SK-N-SH treated with all-trans-retinoic acid at 6 μM for 48 hours (cell line): ENCODE results near the gene NTNG1.

Experiments used
- ATAC-seq: fragments of 200-7000 bp; cut with Tn5 transposase; 3 replicates; pipeline ENCODE4 v1.9.1; 2020; ENCODE audit warnings: mild to moderate bottlenecking, moderate library complexity
- ARNTL ChIP-seq: fragments of 450-650 bp; formaldehyde crosslinking; IDR thresholded peaks from 2 replicates; pipeline ENCODE4 v1.5.0; 2020; ENCODE audit warnings: low read depth, mild to moderate bottlenecking, moderate library complexity, borderline replicate concordance
- BACH2 ChIP-seq: fragments of 250-450 bp; sonication (Bioruptor Pico); IDR thresholded peaks from 2 replicates; pipeline ENCODE4 v1.9.0; 2021; ENCODE audit warnings: mild to moderate bottlenecking, borderline replicate concordance
- CSDC2 ChIP-seq: fragments of 250-450 bp; sonication (Bioruptor Pico); IDR thresholded peaks from 2 replicates; pipeline ENCODE4 v1.5.0; 2020; ENCODE audit warnings: mild to moderate bottlenecking, moderate library complexity
- CSRNP3 ChIP-seq: fragments of 250-450 bp; sonication (Bioruptor Pico); IDR thresholded peaks from 2 replicates; pipeline ENCODE4 v1.5.1; 2021; ENCODE audit warnings: mild to moderate bottlenecking, moderate library complexity
- ESRRG ChIP-seq: fragments of 250-450 bp; sonication (Bioruptor Pico); IDR thresholded peaks from 2 replicates; pipeline ENCODE4 v1.6.1; 2021; ENCODE audit warnings: mild to moderate bottlenecking
- GLIS3 ChIP-seq: fragments of 250-450 bp; sonication (Bioruptor Pico); IDR thresholded peaks from 2 replicates; pipeline ENCODE4 v1.5.0; 2020; ENCODE audit warnings: mild to moderate bottlenecking, moderate library complexity
- ISL1 ChIP-seq: fragments of 250-450 bp; sonication (Bioruptor Pico); IDR thresholded peaks from 2 replicates; pipeline ENCODE4 v2.1.2; 2022; ENCODE audit warnings: mild to moderate bottlenecking, moderate library complexity
- OSR1 ChIP-seq: fragments of 250-450 bp; sonication (Bioruptor Pico); IDR thresholded peaks from 2 replicates; pipeline ENCODE4 v1.8.0; 2022; ENCODE audit warnings: moderate library complexity, mild to moderate bottlenecking, inconsistent platforms
- PATZ1 ChIP-seq: fragments of 250-450 bp; sonication (Bioruptor Pico); IDR thresholded peaks from 2 replicates; pipeline ENCODE4 v1.8.0; 2020; ENCODE audit warnings: mild to moderate bottlenecking, moderate library complexity, borderline replicate concordance
- PPARA ChIP-seq: fragments of 250-450 bp; sonication (Bioruptor Pico); IDR thresholded peaks from 2 replicates; pipeline ENCODE4 v1.5.0; 2020; ENCODE audit warnings: mild to moderate bottlenecking, borderline replicate concordance
- RARB ChIP-seq: fragments of 250-450 bp; sonication (Bioruptor Pico); IDR thresholded peaks from 2 replicates; pipeline ENCODE4 v1.8.0; 2021; ENCODE audit warnings: mild to moderate bottlenecking, moderate library complexity
- SNAI2 ChIP-seq: fragments of 250-450 bp; sonication (Bioruptor Pico); IDR thresholded peaks from 2 replicates; pipeline ENCODE4 v1.5.0; 2020; ENCODE audit warnings: mild to moderate bottlenecking, moderate library complexity
- TCF4 ChIP-seq: fragments of 250-450 bp; sonication (Bioruptor Pico); IDR thresholded peaks from 2 replicates; pipeline ENCODE4 v1.8.0; 2021; ENCODE audit warnings: mild to moderate bottlenecking, moderate library complexity, borderline replicate concordance
- TOX ChIP-seq: fragments of 250-450 bp; sonication (Bioruptor Pico); IDR thresholded peaks from 2 replicates; pipeline ENCODE4 v1.8.0; 2021; ENCODE audit warnings: mild to moderate bottlenecking, moderate library complexity, borderline replicate concordance
- TSHZ2 ChIP-seq: fragments of 250-450 bp; sonication (Bioruptor Pico); IDR thresholded peaks from 2 replicates; pipeline ENCODE4 v1.5.0; 2020; ENCODE audit warnings: mild to moderate bottlenecking, moderate library complexity
- ZC3H10 ChIP-seq: fragments of 250-450 bp; sonication (Bioruptor Pico); IDR thresholded peaks from 2 replicates; pipeline ENCODE4 v1.5.1; 2021; ENCODE audit warnings: mild to moderate bottlenecking, moderate library complexity
- ZFP3 ChIP-seq: fragments of 250-450 bp; sonication (Bioruptor Pico); IDR thresholded peaks from 2 replicates; pipeline ENCODE4 v1.5.0; 2020; ENCODE audit warnings: mild to moderate bottlenecking, moderate library complexity
- ZFP30 ChIP-seq: fragments of 450-650 bp; formaldehyde crosslinking; IDR thresholded peaks from 2 replicates; pipeline ENCODE4 v1.5.0; 2022; ENCODE audit warnings: mild to moderate bottlenecking, moderate library complexity
- ZNF565 ChIP-seq: fragments of 450-650 bp; formaldehyde crosslinking; conservative IDR thresholded peaks from 2 replicates; pipeline ENCODE4 v1.5.0; 2020; ENCODE audit warnings: low read depth, mild to moderate bottlenecking, moderate library complexity
- ZNF70 ChIP-seq: fragments of 450-650 bp; formaldehyde crosslinking; IDR thresholded peaks from 2 replicates; pipeline ENCODE4 v1.5.0; 2020; ENCODE audit warnings: mild to moderate bottlenecking, moderate library complexity
- ZNF8 ChIP-seq: fragments of 450-650 bp; formaldehyde crosslinking; IDR thresholded peaks from 2 replicates; pipeline ENCODE4 v1.5.0; 2020; ENCODE audit warnings: mild to moderate bottlenecking, moderate library complexity

NTNG1 gene

GRCh38 chr1:107359472-107360241 is 218.8 kb downstream of the NTNG1 start:
- ATAC-seq: no peak

GRCh38 chr1:107362468-107363140 is 221.8 kb downstream of the NTNG1 start:
- TF ChIP-seq TOX (CRISPR knock-in tag): no peak
- no peak for ATAC-seq

More at GRCh38 chr1:107359472-107360241, 218.8 kb downstream of the NTNG1 start:
- TF ChIP-seq RARB: no peak
- no peak for TF ChIP-seq ZNF565 (CRISPR knock-in tag)
- TF ChIP-seq BACH2 (CRISPR knock-in tag): no peak
- no peak for TF ChIP-seq CSRNP3
- TF ChIP-seq PPARA: no peak
- TF ChIP-seq ESRRG (CRISPR knock-in tag): no peak
- TF ChIP-seq ZFP3 (CRISPR knock-in tag): no peak
- TF ChIP-seq ZFP30 (CRISPR knock-in tag): no peak

- TF ChIP-seq ZFP30 (CRISPR knock-in tag) (no peak), CSDC2 (CRISPR knock-in tag) (no peak), RARB (no peak), ZC3H10 (CRISPR knock-in tag) (no peak), GLIS3 (CRISPR knock-in tag) (no peak)
- no peak for ATAC-seq
Observed at GRCh38 chr1:107363154-107363553, 222.3 kb downstream of the NTNG1 start.

- ATAC-seq: no peak
- TF ChIP-seq ESRRG (CRISPR knock-in tag) (no peak), TSHZ2 (no peak), BACH2 (CRISPR knock-in tag) (no peak), RARB (no peak), ZNF70 (CRISPR knock-in tag) (no peak), ZFP3 (CRISPR knock-in tag) (no peak), ARNTL (CRISPR knock-in tag) (no peak), ZNF8 (CRISPR knock-in tag) (no peak), GLIS3 (CRISPR knock-in tag) (no peak), ZNF565 (CRISPR knock-in tag) (no peak), ZFP30 (CRISPR knock-in tag) (no peak), PPARA (no peak), CSDC2 (CRISPR knock-in tag) (no peak), TCF4 (CRISPR knock-in tag) (no peak), OSR1 (CRISPR knock-in tag) (no peak), SNAI2 (CRISPR knock-in tag) (no peak), PATZ1 (CRISPR knock-in tag) (no peak), ISL1 (CRISPR knock-in tag) (no peak), CSRNP3 (no peak)
Observed at GRCh38 chr1:107365527-107366240, 224.8 kb downstream of the NTNG1 start.
